Brain pericyte (primary cell): ENCODE measurements around the gene AKAP6.

Experiments
- DNase-seq: peaks from one replicate; pipeline ENCODE4 v3.0.0-alpha.2; 2012; ENCODE audit warnings: low read depth, low spot score

The AKAP6 gene

DNA sequence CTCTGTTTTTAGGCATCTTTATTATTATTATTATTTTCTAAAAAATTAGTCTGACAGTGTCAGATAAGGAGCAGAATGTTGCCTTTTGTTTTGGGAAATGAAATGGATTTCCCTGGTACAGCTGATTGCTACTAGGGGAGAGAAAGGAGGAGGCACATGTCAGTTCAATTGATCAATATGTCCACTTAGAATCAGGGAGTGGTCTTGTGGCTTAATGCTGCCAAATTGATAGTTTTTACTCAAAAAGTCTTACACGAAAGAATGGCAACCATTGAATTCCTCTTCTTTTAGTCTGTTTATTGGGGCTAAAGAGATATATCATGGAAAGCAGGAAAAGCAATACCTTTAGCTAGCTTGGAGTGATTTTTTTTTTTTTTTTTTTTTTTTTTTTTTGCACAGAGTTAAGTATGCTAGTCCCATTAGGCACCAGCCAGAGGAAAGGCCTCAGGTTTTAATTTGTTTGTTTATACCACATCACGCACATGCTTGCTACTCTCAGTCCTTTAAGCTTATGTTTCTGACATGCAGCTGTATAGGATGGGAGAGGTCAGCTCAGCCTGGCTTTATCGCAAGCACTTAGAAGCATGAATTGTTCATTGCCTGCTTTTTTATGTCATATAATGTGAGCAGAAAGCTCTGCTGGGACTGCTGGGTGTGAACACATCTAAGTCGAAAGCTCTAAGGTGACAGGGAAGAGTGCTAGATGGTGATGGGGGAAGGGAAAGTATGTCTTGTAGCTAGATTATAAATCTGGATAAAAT, 1.4 kb downstream of the AKAP6 start:
- no peak for DNase-seq

DNA sequence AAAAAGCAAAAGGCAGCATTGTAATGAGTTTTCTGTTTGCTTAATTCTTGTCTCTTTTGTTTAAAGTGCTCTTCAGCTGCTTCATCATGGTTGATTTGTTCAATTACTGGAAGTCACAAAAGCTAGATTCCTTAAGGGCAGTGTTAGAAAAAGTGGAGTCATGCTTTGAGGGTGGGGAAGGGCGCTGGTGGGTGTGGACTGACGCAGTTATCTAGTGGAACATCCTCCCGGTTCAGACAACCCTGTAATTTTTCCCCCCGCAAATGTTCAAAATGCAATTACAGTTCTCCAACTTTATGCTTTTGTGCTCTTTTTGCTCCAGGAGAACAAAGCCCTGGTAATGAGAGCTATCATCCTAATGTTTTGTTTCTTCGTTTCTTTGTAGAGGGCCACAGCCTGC, 2.1 kb downstream of the AKAP6 start:
- no peak for DNase-seq

DNA sequence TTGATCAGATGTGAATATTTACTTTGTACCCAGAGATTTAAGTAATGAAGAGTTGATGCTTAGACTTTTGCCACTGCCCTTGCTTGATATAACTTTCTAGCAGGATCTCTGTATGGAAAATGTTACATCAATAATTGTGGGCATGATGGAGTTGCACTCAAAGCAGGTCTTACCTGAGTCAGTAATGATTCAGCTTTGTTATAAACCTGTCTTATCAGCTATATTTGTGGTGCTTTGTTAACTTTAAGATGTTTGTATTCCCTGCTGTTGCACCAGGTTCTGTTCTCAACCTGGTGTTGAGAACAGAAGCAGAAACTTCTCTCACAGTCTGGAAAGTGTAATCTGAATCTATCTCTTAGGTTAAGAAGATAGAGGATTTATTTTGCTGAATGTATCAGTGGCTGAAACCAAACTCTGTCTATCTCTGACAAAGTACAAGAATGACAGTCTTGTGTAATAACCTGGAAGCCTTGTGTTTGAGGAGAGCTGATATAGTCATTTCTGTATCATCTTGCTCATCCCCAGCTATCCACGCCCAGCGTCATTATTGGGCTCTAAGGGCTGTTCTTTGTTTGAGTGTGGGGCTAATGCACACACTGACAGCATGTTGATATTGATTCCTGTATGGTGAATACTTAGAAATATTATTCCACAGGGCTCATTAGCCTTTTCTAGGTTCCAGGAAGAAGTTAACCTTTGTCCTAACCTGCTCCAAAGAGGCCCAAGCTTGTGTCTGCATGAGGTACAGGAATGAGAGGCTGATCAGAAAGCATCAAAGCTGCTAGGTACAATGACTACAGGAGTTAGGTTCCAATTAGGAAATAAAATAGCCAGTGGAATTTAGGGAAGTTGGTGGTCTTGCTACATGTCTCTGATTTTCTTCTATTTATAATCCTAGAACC, 3.6 kb downstream of the AKAP6 start:
- DNase-seq, result no peak

DNA sequence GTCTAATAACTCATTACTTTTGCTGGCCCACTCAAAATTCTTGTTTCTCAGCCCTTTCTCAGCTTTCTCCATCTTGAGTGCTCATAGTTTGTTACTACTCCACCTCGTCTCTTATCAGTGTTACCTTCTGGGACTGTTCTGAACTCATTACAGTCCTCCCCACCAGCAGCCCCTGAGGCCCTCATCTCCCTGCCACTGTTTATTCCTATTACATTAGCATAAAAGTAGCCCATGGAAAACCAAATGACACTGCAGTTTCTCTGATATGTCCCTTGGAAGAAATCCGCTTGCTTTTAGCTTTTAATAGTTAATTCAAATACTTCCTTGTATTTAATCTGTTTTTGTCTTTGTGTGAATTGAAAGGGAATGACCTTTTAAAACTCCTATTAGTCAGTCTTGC, 7.6 kb downstream of the AKAP6 start:
- no peak for DNase-seq

DNA sequence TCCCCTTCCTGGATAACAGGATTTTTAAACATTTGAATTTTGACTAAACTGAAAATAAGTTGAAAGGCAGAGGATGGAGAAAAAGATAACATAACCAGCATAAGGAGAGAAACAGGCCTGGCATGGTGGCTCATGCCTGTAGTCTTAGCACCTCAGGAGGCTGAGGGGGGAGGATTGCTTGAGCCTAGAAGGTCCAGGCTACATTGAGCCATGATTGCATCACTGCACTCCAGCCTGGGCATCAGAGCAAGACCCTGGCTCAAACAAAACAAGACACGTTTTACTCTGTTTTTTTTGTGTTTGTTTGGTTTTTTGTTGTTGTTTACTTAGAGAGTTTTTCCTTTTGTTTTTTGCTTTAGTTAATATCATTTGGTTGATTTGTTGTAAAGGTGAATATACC, 8.7 kb downstream of the AKAP6 start:
- no peak for DNase-seq

DNA sequence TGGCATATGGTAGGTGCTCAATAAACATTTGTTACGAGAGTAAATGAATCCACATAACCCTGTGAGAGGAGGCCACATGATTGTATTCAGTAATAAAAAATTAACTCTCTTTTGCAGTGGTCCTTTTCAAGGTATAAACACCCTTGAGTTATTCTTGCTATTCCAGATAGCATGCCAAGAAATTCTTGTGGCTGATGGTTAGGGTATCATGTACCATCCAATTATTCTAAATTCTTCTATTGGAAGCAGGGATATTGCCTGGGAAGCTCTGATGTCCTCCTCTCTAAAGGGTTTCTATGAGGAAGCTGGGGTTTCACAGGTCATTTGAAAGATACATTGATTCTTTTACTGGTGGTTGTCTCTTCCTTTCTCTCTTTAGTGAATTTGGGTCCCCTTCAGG, 10.1 kb downstream of the AKAP6 start:
- DNase-seq, result no peak

DNA sequence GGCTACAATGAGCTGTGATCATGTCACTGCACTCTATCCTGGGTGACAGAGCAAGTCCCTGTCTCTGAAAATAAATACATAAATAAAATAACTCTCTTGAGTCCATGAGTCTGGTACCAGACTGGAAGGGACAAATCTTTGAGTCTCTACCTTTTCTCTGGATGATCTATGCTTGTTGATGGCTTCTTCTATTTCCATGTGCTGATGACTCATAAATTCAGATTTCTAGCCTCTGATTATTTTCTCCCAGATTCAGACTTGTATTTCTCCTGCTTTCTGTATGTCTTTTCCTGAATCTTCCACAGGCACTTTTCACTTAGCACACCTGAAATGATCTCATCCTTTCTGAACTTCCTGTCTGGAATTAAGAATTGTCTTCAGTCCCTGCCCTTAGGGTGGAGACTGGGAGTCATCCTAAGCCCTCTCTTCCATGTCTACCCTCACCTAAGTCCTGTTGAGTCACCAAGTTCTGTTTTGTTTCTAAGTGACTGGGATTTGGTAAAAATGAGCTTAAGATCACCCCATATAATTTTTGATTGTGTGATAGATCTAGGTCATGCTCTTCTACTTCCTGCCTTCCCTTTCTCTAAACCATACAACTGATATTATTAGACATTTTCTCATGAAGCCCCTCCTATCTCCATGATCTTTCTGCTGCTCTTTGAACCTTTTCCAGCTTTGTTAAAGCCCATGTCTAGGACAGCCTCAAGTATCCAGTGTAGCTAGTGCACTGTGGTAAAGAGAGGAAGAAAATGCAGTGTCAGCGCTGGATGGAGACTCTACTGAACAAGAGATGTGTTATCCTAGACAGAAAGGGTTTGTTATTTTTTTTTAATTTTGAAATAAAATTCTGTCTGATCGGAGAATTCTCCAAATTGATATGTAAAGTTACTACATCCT, 13.1 kb downstream of the AKAP6 start:
- DNase-seq, result no peak

DNA sequence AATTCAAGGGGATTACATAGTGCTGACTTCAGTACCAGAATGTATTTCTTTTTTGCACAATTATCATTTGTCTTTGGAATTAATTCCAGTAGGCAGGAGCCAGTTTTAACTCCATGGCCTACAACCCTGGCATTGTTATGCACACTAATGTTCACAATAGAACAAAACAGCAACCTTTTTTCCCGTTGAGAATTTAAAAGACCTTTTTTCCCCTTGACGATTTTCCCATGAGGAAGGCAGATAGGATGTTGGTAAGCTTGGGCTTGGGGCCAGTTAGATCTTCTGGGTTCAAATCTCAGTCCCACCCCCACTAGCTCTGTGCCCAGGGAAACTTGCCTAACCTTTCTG, 13.7 kb downstream of the AKAP6 start:
- DNase-seq, result no peak

DNA sequence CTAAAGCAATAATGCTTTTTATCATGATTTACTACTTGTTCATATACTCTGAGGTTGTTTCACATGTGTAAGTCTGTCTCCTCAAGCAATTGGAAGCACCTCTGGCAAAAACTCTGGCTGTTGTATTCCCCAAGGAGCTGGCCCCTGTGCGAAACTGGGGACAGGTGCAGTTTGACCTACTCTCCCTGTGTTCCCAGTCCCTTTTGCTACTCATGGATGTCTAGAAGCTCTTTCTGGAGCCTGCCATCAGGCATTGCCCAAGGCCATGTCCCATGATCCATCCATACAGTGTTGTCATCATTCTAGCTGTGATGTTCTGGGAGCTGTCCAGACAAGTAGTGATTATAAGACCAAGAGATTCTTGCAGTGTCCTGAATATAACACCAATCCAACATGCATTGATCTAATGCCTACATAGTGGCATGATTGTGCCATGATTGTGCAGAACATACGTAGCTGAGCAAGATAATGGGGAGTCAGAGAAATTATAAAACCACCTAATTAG, 14.9 kb downstream of the AKAP6 start:
- no peak for DNase-seq

DNA sequence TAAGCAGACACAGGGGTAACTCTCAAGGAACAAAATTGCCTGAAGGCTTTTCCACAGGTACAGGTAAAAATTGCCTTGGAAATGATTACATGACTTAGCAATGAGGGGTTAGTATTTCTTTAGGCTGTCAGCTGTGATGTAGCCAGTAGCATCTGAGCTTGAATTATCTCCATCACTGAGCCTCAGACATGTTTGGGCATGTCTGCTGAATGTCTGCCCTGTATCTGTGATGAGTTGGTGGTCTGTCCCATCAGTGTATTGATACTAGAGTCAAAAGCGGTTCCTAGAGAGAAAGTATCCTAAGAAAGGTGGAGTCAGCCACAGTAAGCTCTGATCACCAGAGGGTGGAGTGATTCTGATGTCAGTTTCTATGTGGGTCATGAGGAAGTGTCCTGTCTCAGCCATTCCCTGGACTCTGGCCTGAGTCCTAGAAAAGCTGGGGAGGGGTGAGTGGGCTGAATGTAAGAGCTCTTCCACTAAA, 16.3 kb downstream of the AKAP6 start:
- DNase-seq, result no peak

DNA sequence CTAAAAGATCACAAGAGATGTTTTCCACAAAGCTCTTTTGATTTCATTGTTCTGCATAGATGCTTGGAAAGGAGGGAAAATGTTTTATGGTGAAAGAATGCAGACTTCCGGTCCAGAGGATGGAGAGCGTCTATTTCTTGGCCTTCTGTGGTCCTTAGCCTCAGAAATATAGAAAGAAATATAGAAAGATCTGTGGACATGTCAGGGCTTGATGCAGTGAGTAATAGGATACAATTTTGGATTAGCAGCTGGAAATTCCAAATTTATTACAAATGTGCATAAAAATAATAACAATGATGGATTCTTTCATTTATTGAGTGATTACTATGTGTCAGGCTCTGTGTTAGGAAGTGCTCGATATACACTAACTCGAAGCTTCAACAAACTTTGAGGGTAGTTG, 20.2 kb downstream of the AKAP6 start:
- DNase-seq, result no peak

DNA sequence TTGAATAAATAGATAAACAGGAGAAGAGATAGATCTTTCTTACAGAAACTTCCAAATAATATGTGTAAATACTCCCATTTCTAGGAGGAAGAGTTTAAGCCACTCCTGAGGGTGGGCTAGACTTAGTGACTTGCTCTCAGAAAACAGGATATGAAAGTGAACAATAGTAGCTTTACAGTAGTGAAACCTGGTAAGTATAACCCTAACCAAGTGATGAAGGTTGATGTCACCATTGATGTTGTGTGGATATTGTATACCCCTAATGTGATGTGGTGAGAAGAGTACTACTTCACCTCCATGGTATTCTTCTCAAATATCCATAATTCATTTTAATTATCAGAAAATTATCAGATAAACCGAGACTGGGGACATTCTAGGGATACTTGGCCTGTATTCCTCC, 20.9 kb downstream of the AKAP6 start:
- DNase-seq, result no peak

DNA sequence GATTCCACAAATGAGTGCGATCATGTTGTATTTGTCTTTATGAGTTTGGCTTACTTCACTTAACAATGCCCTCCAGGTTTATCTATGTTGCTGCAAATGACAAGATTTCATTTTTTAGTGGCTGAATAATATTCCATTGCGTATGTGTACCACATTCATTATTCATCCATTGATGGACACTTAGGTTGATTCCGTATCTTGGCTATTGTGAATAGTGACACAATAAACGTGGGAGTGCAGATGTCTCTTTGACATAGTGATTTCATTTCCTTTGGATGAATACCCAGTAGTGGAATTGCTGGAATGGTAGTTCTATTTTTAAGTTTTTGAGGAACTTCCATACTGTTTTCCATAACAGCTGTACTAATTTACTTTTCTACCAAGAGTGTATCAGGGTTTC, 23.5 kb downstream of the AKAP6 start:
- no peak for DNase-seq

DNA sequence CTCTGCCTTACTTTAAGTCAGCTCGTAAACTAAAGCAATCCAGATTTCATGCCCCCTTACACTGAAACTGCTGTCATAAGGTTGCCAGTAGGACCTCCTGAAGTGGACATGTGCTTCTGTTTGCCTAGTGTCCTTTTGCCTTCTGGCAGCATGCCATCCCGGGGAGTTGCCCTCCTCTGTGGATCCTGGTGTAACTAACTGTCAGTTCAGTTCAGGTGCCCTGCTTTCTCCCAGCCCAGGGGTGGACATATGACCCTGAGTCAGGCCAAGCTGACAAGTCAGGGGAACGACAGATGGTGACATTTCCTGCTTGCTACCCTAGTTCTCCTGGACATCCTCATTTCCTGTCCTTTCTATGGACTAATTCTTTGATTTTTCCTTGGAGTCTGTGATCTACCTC, 25.6 kb downstream of the AKAP6 start:
- DNase-seq, result no peak

DNA sequence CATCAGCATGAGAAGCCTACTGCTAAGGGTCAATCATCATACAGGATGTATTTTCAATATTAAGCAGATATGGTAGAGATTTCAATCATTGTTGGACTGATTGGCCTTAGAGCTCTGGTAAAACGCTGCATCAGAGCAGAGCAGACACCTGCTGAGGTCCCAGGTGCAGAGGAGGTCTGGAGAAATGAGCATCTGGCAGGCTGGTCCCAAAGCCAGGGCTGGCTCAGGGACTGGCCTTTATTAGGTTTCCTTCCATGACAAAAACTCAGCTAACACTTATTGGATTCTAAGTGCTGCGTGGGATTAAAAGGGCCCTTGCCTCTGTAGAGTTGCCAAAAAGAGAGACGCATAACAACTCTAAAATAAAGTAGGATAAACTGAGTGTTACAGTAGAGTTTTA, 29.7 kb downstream of the AKAP6 start:
- no peak for DNase-seq

DNA sequence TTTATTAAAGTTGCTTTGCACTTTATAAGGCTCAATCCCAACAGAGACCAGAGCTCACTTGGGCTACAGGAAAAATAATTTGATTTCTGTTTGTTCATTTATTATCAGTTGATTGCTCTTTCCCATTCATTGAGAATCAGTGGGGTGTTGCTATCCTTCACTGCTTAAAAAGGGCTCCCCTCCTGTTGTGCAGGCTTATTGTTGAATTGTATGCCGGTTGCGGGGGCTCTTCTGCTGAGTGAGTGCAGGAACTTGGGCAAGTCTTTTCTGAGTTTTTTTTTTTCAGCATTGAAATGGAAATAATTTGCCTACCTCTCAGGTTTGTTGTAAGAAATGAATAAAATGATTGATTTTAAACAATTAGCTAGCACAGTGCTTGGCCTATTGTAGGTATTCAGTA, 32.6 kb downstream of the AKAP6 start:
- DNase-seq, result no peak

DNA sequence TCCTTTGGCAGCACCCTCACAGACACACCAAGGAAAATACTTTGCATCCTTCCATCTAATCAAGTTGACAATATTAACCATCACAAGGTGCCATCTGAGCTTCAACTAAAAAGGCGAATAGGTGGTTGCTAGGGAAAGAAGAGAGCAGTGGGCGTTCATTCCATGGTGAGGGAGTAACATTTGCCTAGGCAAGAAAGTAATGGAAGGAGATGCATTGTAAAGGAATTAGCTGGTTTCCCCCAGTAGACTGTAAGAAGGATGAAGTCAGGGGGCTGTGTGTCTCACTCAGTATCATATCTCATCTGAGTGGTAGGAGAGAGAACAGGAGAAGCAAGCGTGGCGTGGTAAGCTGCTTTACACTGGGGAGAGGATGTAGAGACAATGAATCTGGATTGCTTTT, 34.7 kb downstream of the AKAP6 start:
- no peak for DNase-seq

DNA sequence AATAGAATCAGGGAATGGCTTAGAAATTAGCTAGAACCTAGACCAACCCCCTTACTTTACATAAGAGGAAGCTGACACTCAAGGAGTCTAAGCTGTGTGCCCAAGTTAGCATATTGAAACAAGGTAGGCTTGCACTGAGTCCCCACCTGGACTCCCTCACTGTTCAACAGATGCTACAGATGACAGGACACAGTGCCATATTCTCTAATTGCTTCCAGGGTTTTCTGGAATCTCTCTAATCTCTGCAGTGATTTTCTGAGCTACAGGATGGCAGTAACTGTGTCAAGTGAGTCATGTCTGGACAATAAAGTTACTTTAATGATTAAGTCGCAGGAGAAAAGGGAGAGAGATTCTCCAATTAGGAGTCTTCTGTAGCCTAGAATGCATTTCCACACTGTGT, 35.8 kb downstream of the AKAP6 start:
- no peak for DNase-seq

DNA sequence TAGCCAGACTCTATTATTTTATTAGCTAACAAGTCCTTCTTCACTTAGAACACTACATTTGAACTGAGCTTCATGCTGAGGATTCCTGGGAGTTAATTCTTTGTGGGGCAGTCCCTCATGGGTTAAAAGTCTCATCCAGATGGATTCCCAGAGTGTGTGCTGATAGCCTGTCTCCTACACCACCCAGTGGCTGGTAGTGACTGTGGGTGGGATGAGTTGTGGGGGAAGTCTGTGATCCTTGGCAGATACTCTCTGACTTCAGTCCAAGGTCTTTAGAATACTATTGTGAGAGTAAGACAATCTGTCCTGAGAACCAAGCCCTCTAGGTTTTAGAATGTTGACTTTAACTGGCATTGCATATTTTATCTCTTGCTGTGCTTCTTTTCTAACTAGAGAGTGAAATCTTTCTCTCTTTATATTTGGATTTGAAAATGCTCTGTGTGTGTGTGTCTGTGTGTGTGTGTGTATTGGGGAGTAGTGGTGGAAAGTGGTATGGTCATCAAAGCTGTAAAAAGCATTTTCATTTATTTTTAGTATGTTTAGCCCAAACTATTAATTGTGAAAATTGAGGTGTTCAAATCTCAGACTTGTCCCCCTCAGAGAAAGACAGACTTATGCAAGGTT, 37.3 kb downstream of the AKAP6 start:
- DNase-seq, result peak; percentile 85

DNA sequence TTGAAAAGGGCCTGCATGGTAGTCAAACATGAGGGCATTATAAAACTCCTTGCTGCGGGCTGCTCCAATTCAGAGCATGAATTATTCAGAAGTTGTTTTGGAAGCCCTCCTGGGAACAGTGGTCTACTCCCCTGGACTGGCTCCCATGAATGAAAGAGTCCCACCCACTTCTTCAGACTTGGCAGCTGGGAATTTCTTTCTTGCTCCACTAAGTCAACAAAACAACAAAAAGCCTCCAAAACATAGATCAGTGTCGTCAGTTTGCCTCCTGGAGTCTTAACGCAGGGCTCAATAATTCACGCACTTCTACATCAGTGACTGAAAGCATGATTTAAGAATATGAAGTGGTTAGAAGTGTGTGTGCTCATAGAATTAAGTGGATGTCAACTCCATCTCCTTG, 37.9 kb downstream of the AKAP6 start:
- DNase-seq, result peak; percentile 63

DNA sequence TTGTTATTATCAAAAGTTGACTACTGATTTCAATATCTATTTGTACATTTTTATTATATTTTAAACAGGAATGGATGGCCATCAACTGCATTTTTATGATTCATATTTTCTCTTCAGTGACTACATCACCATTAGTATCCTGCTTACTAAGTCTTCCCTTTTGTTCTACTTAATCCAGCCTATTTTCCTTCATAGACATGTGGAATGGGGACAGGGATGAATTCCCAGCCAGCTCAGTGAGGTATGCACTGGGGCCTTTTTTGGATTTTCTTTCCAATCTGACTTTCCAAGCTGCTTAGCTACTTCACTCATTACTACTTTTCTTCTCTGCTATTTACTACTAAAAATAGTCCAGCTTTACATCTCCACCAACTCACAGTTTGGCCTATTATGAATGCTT, 38.4 kb downstream of the AKAP6 start:
- DNase-seq, result no peak
